Epithelial cell of esophagus (primary cell): ENCODE data around the gene DIAPH2.

Source experiments
- DNase-seq: peaks from one replicate; pipeline ENCODE4 v3.0.0; 2010; ENCODE audit warnings: low read depth
- H3K4me3 ChIP-seq: 2 replicates; pipeline ENCODE4 v1.5.1; 2011; ENCODE audit warnings: mild to moderate bottlenecking, low read length, control low read depth
- TF ChIP-seq, protein P1 (sequence below): IDR thresholded peaks from 2 replicates; pipeline ENCODE4 v1.5.1; 2011; ENCODE audit warnings: low read depth, mild to moderate bottlenecking, low read length, control low read depth, inconsistent platforms; ENCODE audit not compliant: insufficient read depth; ENCODE audit errors: missing control alignments

DIAPH2 gene

DNA sequence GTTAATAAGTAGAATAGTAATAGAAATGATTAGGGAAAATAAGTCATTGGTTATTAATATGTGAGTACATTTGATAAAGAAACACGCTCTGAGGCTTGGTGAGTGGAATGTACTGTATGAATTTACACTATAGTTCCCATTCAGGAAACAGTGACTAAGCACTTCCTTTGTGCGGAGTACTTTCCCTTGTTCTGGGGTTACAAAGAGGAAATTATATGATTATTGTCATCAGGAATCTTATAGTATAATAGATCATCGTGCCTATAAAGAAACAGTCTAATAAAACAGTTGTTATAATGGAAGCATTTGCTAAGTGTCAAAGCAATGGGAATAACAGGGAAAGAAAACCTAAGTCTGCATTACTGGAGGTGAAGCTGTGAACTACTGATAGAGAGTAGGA lies 337.0 kb downstream of the DIAPH2 start:
- TF ChIP-seq, protein P1, sequence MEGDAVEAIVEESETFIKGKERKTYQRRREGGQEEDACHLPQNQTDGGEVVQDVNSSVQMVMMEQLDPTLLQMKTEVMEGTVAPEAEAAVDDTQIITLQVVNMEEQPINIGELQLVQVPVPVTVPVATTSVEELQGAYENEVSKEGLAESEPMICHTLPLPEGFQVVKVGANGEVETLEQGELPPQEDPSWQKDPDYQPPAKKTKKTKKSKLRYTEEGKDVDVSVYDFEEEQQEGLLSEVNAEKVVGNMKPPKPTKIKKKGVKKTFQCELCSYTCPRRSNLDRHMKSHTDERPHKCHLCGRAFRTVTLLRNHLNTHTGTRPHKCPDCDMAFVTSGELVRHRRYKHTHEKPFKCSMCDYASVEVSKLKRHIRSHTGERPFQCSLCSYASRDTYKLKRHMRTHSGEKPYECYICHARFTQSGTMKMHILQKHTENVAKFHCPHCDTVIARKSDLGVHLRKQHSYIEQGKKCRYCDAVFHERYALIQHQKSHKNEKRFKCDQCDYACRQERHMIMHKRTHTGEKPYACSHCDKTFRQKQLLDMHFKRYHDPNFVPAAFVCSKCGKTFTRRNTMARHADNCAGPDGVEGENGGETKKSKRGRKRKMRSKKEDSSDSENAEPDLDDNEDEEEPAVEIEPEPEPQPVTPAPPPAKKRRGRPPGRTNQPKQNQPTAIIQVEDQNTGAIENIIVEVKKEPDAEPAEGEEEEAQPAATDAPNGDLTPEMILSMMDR: no peak

DNA sequence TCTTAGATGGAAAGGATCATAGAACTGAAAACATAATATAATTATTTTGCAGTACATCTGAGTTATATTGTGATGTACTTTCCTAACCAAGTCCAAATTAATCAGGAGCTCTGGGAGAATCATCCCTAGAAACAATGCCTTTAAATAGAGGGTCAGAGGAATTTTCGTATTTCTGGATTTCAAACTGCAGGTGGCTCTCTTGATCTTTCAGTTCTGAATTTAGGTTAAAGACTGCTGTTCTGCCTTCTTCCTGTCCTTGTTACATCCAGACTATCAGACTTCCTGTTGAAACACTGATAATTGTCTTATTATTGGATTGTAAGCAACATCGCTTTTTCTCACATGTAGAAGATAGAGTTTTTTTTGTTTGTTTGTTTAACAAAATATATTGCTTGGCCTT lies 341.8 kb downstream of the DIAPH2 start:
- no peak overlapping the region for H3K4me3 ChIP-seq
- TF ChIP-seq, protein P1: no peak
- DNase-seq: no peak

More for the DNA sequence above, 337.0 kb downstream of the DIAPH2 start:
- peak; percentile 47 for DNase-seq
- H3K4me3 ChIP-seq: no peak overlapping the region

DNA sequence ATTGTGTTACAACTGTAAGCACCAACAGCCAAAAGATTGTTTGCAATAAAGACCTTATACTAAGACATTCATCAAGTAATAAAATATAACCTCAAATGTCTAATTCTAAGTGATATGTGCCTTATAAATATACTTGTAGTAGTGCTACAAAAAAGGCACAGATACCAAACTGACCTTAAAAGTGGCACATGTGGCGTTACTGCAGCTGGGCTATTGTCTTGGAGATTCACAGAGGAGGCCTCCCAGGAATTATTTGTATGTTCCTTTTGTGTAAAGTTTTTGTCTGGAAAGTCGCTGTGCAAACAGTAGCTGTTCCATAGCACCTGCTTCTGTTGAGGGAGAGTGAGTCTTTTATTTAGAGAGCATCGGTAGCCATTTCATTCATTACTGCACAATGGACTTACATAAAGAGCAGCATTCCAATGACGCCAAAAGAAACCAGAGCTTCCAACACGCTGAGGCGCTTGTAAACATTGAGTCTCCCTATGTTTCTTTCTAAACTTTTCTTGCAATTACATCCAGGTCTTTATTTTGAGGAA lies 342.8 kb downstream of the DIAPH2 start:
- no peak for DNase-seq
- TF ChIP-seq, protein P1: no peak
- H3K4me3 ChIP-seq: no peak overlapping the region

DNA sequence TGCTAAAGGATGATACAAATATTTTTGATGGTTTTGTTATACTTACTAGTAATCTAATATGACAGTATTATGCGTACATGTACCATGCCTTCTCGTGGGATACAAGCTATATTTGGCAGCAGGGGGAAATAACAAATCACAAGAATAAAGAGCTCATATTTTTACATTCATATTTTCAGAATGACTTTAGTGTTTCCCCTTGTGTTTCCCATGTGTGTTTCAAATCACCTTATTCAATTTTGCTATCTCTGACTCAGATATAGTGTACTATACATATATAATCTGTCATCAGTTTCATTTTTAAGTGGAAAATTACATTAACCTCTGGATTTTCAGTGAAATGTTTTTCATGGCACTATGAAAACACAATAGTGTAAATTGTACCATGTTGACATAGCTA lies 345.8 kb downstream of the DIAPH2 start:
- TF ChIP-seq, protein P1: no peak
- no peak for DNase-seq

DNA sequence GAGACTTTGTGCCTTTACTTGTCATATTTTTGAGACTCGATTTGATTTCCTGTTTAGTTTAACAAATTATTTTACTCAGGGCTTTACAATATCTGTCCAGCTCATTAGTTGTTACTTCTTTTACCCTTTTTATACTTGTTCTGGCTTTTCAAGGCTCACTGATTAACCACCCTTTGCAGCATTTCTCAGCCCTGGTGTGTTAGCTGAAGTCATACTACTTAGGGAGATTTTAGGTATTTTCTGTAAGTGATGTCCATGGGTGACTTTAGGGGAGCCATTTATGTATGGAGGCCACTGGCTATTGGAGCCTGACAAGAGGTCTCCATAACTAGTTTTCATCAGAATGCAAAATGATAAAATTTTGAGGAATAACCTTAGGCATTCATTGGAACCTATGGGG lies 346.3 kb downstream of the DIAPH2 start:
- no peak overlapping the region for H3K4me3 ChIP-seq
- no peak for DNase-seq
- TF ChIP-seq, protein P1: no peak

More for the DNA sequence above, 345.8 kb downstream of the DIAPH2 start:
- no peak overlapping the region for H3K4me3 ChIP-seq

DNA sequence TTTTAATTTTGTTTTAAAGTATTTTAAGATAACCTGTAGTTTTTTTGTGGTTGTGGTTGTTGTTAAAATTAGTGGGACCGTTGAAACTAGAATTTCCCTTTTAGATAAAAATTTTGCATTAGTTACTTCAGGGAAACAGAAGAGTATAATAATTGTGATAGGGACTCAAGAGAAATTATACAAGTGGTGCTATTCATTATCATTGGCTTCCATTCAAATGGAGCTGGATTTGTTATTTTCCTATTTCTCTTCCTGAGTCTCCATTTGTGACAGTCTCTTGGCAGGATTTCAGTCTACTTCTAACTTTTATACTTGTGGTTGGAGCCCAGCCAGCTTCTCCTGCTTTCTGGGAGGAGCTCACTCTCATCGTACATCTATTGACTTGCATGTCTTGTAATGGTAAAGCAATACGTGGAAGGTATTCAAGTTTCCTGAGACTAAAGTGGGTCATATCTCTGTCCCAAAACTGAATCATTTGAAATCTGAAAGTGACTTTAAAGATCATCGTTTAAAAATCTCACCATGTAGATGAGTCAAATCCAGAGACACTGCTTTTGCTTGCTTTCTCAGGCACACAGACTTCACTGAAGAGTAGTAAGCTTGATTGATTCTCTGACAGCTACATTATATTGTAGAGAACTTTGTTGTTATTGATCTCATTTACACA lies 354.9 kb downstream of the DIAPH2 start:
- DNase-seq: peak; percentile 33
- H3K4me3 ChIP-seq: no peak overlapping the region
- TF ChIP-seq, protein P1: no peak

DNA sequence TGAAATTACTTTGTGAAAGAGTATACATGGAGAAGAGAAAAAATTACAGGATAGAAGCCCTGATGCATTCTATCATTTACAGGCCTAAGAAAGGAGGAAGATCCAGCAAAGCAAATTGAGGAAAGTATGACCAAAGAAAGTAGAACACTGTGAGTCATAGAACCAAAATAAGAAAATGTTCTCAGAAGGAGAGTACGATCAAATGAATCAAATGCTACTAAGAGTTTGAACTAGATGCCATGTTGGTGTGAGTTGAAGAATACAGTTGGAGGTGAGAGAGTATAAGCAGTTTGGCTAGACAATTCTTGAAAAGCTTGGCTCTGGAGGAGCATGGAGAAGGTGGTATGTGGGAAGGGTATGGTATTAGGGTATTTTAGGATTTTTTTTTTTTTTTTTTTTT lies 360.8 kb downstream of the DIAPH2 start:
- no peak overlapping the region for H3K4me3 ChIP-seq
- TF ChIP-seq, protein P1: no peak
- no peak for DNase-seq
